H1 (cell line): ENCODE results near the gene HSPBAP1. TPM values are rescaled to one million over a fixed set of nuclear protein-coding genes. Genes with fewer than 3 reads are reported as not detected.

Source experiments
- CTCF ChIA-PET: fragments of 300-600 bp; sonication (Branson Sonifier 250); formaldehyde crosslinking; loops from one replicate; lab custom pipeline; 2021; ENCODE audit not compliant: partially characterized antibody; lab: Charles Lee
- POLR2A ChIA-PET: fragments of 300-600 bp; sonication (Branson Sonifier 250); formaldehyde crosslinking; loops from one replicate; lab custom pipeline; 2021; ENCODE audit warnings: inconsistent platforms; ENCODE audit not compliant: partially characterized antibody; lab: Charles Lee
- DNase-seq, 2 experiments: peaks; one replicate each; pipeline versions ENCODE4 v3.0.0 to v3.0.0-alpha.2; 2010 to 2022; ENCODE audit warnings: low spot score in 2 of 2, low read depth in 1 of 2, mixed read lengths in 1 of 2
- FAIRE-seq: peaks from 2 replicates; lab custom pipeline; 2011; peaks lifted over from hg19 to GRCh38; lab: Jason Lieb, UNC
- H2AFZ ChIP-seq: 2 replicates; pipeline ENCODE4 v1.8.1; 2012; ENCODE audit warnings: low read length, inconsistent platforms
- H2AK5ac ChIP-seq: 2 replicates; pipeline ENCODE4 v1.6.1; 2013; ENCODE audit warnings: low read depth, low read length
- H2BK120ac ChIP-seq: replicated peaks from 2 replicates; pipeline ENCODE3; 2013; ENCODE audit warnings: low read depth, low read length, inconsistent platforms
- H2BK12ac ChIP-seq: 2 replicates; pipeline ENCODE4 v1.6.1; 2013; ENCODE audit warnings: low read depth, low read length
- H2BK15ac ChIP-seq: 2 replicates; pipeline ENCODE4 v1.6.1; 2013; ENCODE audit warnings: low read length
- H2BK20ac ChIP-seq: 2 replicates; pipeline ENCODE4 v1.6.1; 2013; ENCODE audit warnings: low read length
- H2BK5ac ChIP-seq: 2 replicates; pipeline ENCODE4 v1.6.1; 2013; ENCODE audit warnings: low read depth, low read length
- H3K14ac ChIP-seq: 2 replicates; pipeline ENCODE4 v1.6.1; 2013; ENCODE audit warnings: inconsistent platforms; ENCODE audit not compliant: insufficient read length
- H3K18ac ChIP-seq: 2 replicates; pipeline ENCODE4 v1.6.1; 2013; ENCODE audit warnings: low read length; ENCODE audit errors: extremely low read depth
- H3K23ac ChIP-seq: 2 replicates; pipeline ENCODE4 v1.6.1; 2013; ENCODE audit warnings: inconsistent platforms; ENCODE audit not compliant: insufficient read length
- H3K23me2 ChIP-seq: 2 replicates; pipeline ENCODE4 v1.6.1; 2013; ENCODE audit warnings: low read depth, low read length
- H3K27ac ChIP-seq: 2 replicates; pipeline ENCODE4 v1.6.1; 2011; ENCODE audit warnings: low read depth, low read length, inconsistent platforms
- H3K27me3 ChIP-seq, 4 experiments: replicated peaks in 1 of 4; 1 replicate in 1 of 4; 2 replicates in 3 of 4; pipeline versions ENCODE4 v1.6.1 to v1.8.1; 2011 to 2013; ENCODE audit warnings: low read length in 3 of 4, mild to moderate bottlenecking in 3 of 4, inconsistent platforms in 2 of 4, mixed read lengths in 2 of 4, moderate library complexity in 1 of 4; ENCODE audit not compliant: control insufficient read depth in 3 of 4, insufficient read depth in 3 of 4; ENCODE audit errors: extremely low read depth in 1 of 4
- H3K36me3 ChIP-seq, 4 experiments: 2 replicates each; pipeline versions ENCODE4 v1.6.1 to v1.8.1; 2011 to 2013; ENCODE audit warnings: mild to moderate bottlenecking in 4 of 4, low read length in 3 of 4, moderate library complexity in 2 of 4, control low read depth in 1 of 4, inconsistent platforms in 1 of 4; ENCODE audit not compliant: insufficient read depth in 4 of 4, control insufficient read depth in 2 of 4
- H3K4ac ChIP-seq: replicated peaks from 2 replicates; pipeline ENCODE3; 2013; ENCODE audit warnings: low read length, low read depth, mixed read lengths, inconsistent platforms; ENCODE audit not compliant: insufficient read length
- H3K4me1 ChIP-seq, 4 experiments: replicated peaks in 1 of 4; 1 replicate in 1 of 4; 2 replicates in 3 of 4; pipeline versions ENCODE4 v1.6.1 to v1.8.1; 2011 to 2013; ENCODE audit warnings: low read length in 3 of 4, inconsistent platforms in 2 of 4, mixed read lengths in 1 of 4; ENCODE audit not compliant: insufficient read depth in 4 of 4, control insufficient read depth in 3 of 4
- H3K4me2 ChIP-seq, 2 experiments: 2 replicates each; pipeline versions ENCODE4 v1.6.1 to v1.8.1; 2011 to 2013; ENCODE audit warnings: low read depth in 2 of 2, low read length in 2 of 2, control low read depth in 1 of 2, inconsistent platforms in 1 of 2, mild to moderate bottlenecking in 1 of 2; ENCODE audit not compliant: insufficient read depth in 1 of 2
- H3K4me3 ChIP-seq, 4 experiments: fragments of 200-600, 300-600 bp in 1 of 4; sonication (generic), shearing (Covaris generic), sonication (Bioruptor Twin) in 1 of 4; 2 replicates each; pipeline versions ENCODE4 v1.5.1 to v1.8.1; 2011 to 2016; ENCODE audit warnings: low read length in 4 of 4, low read depth in 3 of 4, control low read depth in 2 of 4, inconsistent platforms in 2 of 4, mild to moderate bottlenecking in 2 of 4, mixed read lengths in 1 of 4, moderate library complexity in 1 of 4; ENCODE audit not compliant: insufficient read depth in 2 of 4; ENCODE audit errors: extremely low read depth in 1 of 4
- H3K56ac ChIP-seq: replicated peaks from 2 replicates; pipeline ENCODE3; 2013; ENCODE audit warnings: low read depth, mild to moderate bottlenecking, mixed read lengths, low read length, inconsistent platforms; ENCODE audit not compliant: insufficient read length
- H3K79me1 ChIP-seq: 2 replicates; pipeline ENCODE4 v1.6.1; 2013; ENCODE audit warnings: low read depth, low read length, control low read depth
- H3K79me2 ChIP-seq, 2 experiments: 2 replicates each; pipeline versions ENCODE4 v1.6.1 to v1.8.1; 2012 to 2013; ENCODE audit warnings: low read length in 2 of 2, mild to moderate bottlenecking in 2 of 2, inconsistent platforms in 1 of 2; ENCODE audit not compliant: insufficient read depth in 2 of 2, control insufficient read depth in 1 of 2
- H3K9ac ChIP-seq, 4 experiments: replicated peaks in 1 of 4; 1 replicate in 1 of 4; 2 replicates in 3 of 4; pipeline versions ENCODE4 v1.6.1 to v1.8.1; 2011 to 2013; ENCODE audit warnings: low read depth in 3 of 4, low read length in 3 of 4, control low read depth in 2 of 4, mild to moderate bottlenecking in 2 of 4, moderate library complexity in 2 of 4, inconsistent platforms in 1 of 4; ENCODE audit errors: extremely low read depth in 1 of 4
- H3K9me3 ChIP-seq, 2 experiments: 2 replicates each; pipeline versions ENCODE4 v1.6.1 to v1.8.1; 2012 to 2013; ENCODE audit warnings: mild to moderate bottlenecking in 2 of 2, moderate library complexity in 2 of 2, control low read depth in 1 of 2, inconsistent platforms in 1 of 2, low read depth in 1 of 2, low read length in 1 of 2, mixed read lengths in 1 of 2; ENCODE audit not compliant: insufficient read depth in 2 of 2
- H4K20me1 ChIP-seq, 2 experiments: replicated peaks in 1 of 2; 2 replicates each; pipeline versions ENCODE3 to v1.8.1; 2011 to 2013; ENCODE audit warnings: inconsistent platforms in 2 of 2, low read length in 2 of 2, mild to moderate bottlenecking in 1 of 2; ENCODE audit not compliant: insufficient read depth in 2 of 2, control insufficient read depth in 1 of 2
- H4K5ac ChIP-seq: 2 replicates; pipeline ENCODE4 v1.6.1; 2013; ENCODE audit warnings: low read length, low read depth, mixed read lengths, inconsistent platforms; ENCODE audit not compliant: insufficient read length
- H4K8ac ChIP-seq: 2 replicates; pipeline ENCODE4 v1.8.0; 2013; ENCODE audit warnings: mild to moderate bottlenecking, moderate library complexity, low read length, inconsistent platforms; ENCODE audit not compliant: insufficient read depth; ENCODE audit errors: extremely low read depth
- H4K91ac ChIP-seq: replicated peaks from 2 replicates; pipeline ENCODE3; 2013; ENCODE audit warnings: low read length, mixed read lengths, inconsistent platforms; ENCODE audit not compliant: insufficient read length
- ASH2L ChIP-seq: fragments of 200-600, 300-600 bp; sonication (generic); IDR thresholded peaks from one replicate; pipeline ENCODE4 v1.7.1; 2017; ENCODE audit warnings: low read length
- BRCA1 ChIP-seq: IDR thresholded peaks from 2 replicates; pipeline ENCODE4 v1.6.1; 2012; ENCODE audit warnings: low read depth, low read length, improper control_type of control experiment
- MAFK ChIP-seq: IDR thresholded peaks from 2 replicates; pipeline ENCODE4 v1.6.1; 2012; ENCODE audit warnings: low read depth, mild to moderate bottlenecking, improper control_type of control experiment, low read length
- SIN3A ChIP-seq, 2 experiments: IDR thresholded peaks in 1 of 2; conservative IDR thresholded peaks in 1 of 2; 2 replicates each; pipeline ENCODE4 v1.6.1; 2011 to 2012; ENCODE audit warnings: low read length in 2 of 2, improper control_type of control experiment in 1 of 2, low read depth in 1 of 2, mild to moderate bottlenecking in 1 of 2
- SP2 ChIP-seq: IDR thresholded peaks from 2 replicates; pipeline ENCODE4 v1.6.1; 2012; ENCODE audit warnings: mild to moderate bottlenecking, low read length, inconsistent platforms
- TCF12 ChIP-seq: IDR thresholded peaks from 2 replicates; pipeline ENCODE4 v1.6.1; 2011; ENCODE audit warnings: low read depth, mild to moderate bottlenecking, low read length
- WGBS, 2 experiments: shearing (Covaris generic) in 1 of 2; methylation state at CpG; one replicate each; pipeline versions ENCODE4 v1.1.6 to v1.1.7; 2013 to 2015; ENCODE audit warnings: low lambda C conversion rate in 2 of 2, mixed read lengths in 2 of 2, inconsistent platforms in 1 of 2, low coverage in 1 of 2, missing lambda C conversion rate in 1 of 2; ENCODE audit not compliant: insufficient replicate concordance in 2 of 2, insufficient coverage in 1 of 2, insufficient read length in 1 of 2; ENCODE audit errors: extremely low coverage in 1 of 2, missing lambda C conversion rate in 1 of 2; 5-methylcytosine and 5-hydroxymethylcytosine counted together
- polyA plus RNA-seq, 7 experiments: library from polyadenylated mRNA; depleted of rRNA in 3 of 7; stranded (reverse) in 5 of 7; unstranded in 2 of 7; fragments of >200 nt in 5 of 7; fragments of 200-250 nt in 2 of 7; gene quantifications; 1 replicate in 5 of 7; 2 replicates in 1 of 7; 4 replicates in 1 of 7; pipeline versions ENCODE4 v1.2.1 to v1.2.3, GENCODE V29; 2011 to 2013; ENCODE audit warnings: missing spikeins in 2 of 7, mixed read lengths in 2 of 7
- total RNA-seq: library from RNA; stranded (reverse); fragmentation: NEBNext Ultra II Directional; extraction: Animal tissue kit (Norgen Biotek cat#: 25700); gene quantifications from 2 replicates; pipeline ENCODE4 v1.2.1, GENCODE V29; 2021

HSPBAP1 gene
- total and polyA plus RNA-seq, 2 of the 8 experiments (the other 6 are each of a cell fraction or from before 2014, with no cell fraction given), result 7.5 to 8.3 TPM

- H3K4me2 ChIP-seq, result no peak overlapping the region
- no peak overlapping the region for H2BK5ac ChIP-seq
- ChIA-PET CTCF (no interaction called here), POLR2A (no interaction called here)
- no peak overlapping the region for H4K8ac ChIP-seq
- H3K79me2 ChIP-seq, result peaks cover 0 to 9% of the 10 kb centered on the region in 2 experiments; a peak in 3 of 4 replicates
- no peak overlapping the region for H2BK12ac ChIP-seq
- H2BK15ac ChIP-seq, result no peak overlapping the region
- no peaks in the 10 kb centered on the region for H3K23me2 ChIP-seq
- H2BK120ac ChIP-seq, result no peak overlapping the region
- FAIRE-seq (no peak), DNase-seq (no peak)
- H3K4me1 ChIP-seq, result peaks cover 0 to 2% (median 0%) of the 10 kb centered on the region in 4 experiments; a peak in 1 of 7 replicates
- H3K23ac ChIP-seq, result no peak overlapping the region
- no peak overlapping the region for H3K4me3 ChIP-seq
- H3K27ac ChIP-seq, result no peak overlapping the region
- H4K5ac ChIP-seq, result no peak overlapping the region
- no peak overlapping the region for H4K91ac ChIP-seq
- H3K79me1 ChIP-seq, result no peaks in the 10 kb centered on the region; the same call in 1 of the 2 replicates
- H3K9ac ChIP-seq, result no peak overlapping the region
- no peak overlapping the region for H3K4ac ChIP-seq
- H3K18ac ChIP-seq, result no peak overlapping the region
- no peaks in the 10 kb centered on the region for H4K20me1 ChIP-seq
- no peak overlapping the region for H2AK5ac ChIP-seq
- peaks cover 0 to under 1% of the 10 kb centered on the region in 2 experiments; a peak in 1 of 4 replicates for H3K9me3 ChIP-seq
- H3K56ac ChIP-seq, result no peak overlapping the region
- no peaks in the 10 kb centered on the region for H3K36me3 ChIP-seq
- no peak overlapping the region for H2BK20ac ChIP-seq
- no peaks in the 10 kb centered on the region for H3K27me3 ChIP-seq
- H2AFZ ChIP-seq, result no peak overlapping the region
- 88% methylated on average over 2 of the region's 2 CpGs; no CpG with 5 or more reads in 1 of the 2 experiments for WGBS, 2 experiments
- no peak overlapping the region for H3K14ac ChIP-seq
- TF ChIP-seq SIN3A (conservative IDR thresholded peaks at IDR 0.05 in 1 of 2, IDR thresholded peaks at IDR 0.05 in 1 of 2; ENCODE audit: low read depth in 1 of 2, low read length in 2 of 2), result no peak
- no peak for TF ChIP-seq SP2
- no peak for TF ChIP-seq TCF12
- no peak for TF ChIP-seq BRCA1
- TF ChIP-seq MAFK, result no peak
- TF ChIP-seq ASH2L, result no peak
Observed at GRCh38 chr3:122787872-122788271, 5.8 kb downstream of the HSPBAP1 start.
